Lower leg skin (tissue), 4 donors: Measurements from ENCODE around the gene PPM1A. TPM values are rescaled to one million over a fixed set of nuclear protein-coding genes. Genes with fewer than 3 reads are reported as not detected.

ENCODE experiments used
- DNase-seq, 2 donors: peaks; one replicate each; pipeline ENCODE4 v3.0.0-alpha.2; 2019; ENCODE audit warnings: low spot score in 2 of 2
- H3K4me3 ChIP-seq: fragments of 200-600 bp; sonication (generic); 2 replicates; pipeline ENCODE4 v1.5.1; 2017; ENCODE audit warnings: mild to moderate bottlenecking, low read depth; ENCODE audit not compliant: poor library complexity, severe bottlenecking
- POLR2A ChIP-seq, 2 donors: fragments of 450-650 bp; IDR thresholded peaks; one replicate each; pipeline ENCODE4 v1.6.1; 2016 to 2017; ENCODE audit warnings: antibody characterized with exemption in 2 of 2, mild to moderate bottlenecking in 1 of 2, moderate library complexity in 1 of 2
- WGBS, 2 donors: methylation state at CpG; one replicate each; pipeline ENCODE4 v1.1.5; 2018; 5-methylcytosine and 5-hydroxymethylcytosine counted together
- intact Hi-C: fragments of 100-400 bp; cut with DNase I; formaldehyde crosslinking; loops from one replicate; pipeline ENCODE4 v1.15.0; 2023; ENCODE audit warnings: low total_unique reads
- total RNA-seq, 4 donors: library from RNA; depleted of rRNA; stranded (reverse); fragments of >200 nt; gene quantifications; one replicate each; pipeline ENCODE4 v1.1.0, GENCODE V29; 2016
- TF ChIP-seq, protein P1 (sequence below), 3 donors: fragments of 450-650 bp; IDR thresholded peaks; one replicate each; pipeline ENCODE4 v1.5.1; 2016; ENCODE audit warnings: antibody characterized with exemption in 3 of 3, mild to moderate bottlenecking in 3 of 3, moderate library complexity in 2 of 3

The PPM1A gene
- total RNA-seq, 4 donors from 2014 or later, result 36.5 to 48.7 (median 42.8) TPM

DNA sequence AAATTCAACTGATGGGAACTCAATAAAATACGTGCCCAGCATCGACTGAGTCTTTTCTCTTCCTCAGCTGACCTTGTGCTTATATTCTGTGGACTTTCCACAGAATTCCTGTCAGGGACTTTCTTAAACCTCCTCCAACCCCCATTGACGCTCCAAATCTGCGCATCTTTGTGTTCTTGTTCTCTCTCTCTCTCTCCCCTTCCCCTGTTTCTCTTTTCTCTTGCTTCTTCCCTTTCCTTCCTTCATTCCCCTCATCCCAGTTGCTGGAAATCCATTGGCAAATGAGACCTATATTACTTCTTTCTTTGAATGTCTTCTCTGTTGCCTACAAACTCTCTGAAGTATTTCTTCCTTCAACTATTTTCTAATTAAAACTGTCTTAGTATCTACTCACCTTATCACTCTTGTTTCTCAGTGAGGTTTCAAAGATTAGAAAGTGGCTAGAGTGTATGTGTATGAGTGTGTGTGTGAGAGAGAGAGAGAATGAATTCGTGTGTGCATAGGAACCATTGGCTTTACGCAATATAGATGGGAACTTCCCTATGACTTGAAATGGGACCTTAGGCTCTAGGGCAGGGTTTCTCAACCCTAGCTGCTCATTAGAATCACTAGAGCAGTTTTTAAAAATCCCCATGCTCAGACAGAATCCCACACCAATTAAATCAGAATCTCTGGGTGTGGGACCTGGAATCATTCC, 42.0 kb upstream of the PPM1A start:
- DNase-seq, result no peak
- intact Hi-C loops, result no loop called here
- no peak for TF ChIP-seq POLR2A (IDR thresholded peaks at IDR 0.05)
- TF ChIP-seq, protein P1, sequence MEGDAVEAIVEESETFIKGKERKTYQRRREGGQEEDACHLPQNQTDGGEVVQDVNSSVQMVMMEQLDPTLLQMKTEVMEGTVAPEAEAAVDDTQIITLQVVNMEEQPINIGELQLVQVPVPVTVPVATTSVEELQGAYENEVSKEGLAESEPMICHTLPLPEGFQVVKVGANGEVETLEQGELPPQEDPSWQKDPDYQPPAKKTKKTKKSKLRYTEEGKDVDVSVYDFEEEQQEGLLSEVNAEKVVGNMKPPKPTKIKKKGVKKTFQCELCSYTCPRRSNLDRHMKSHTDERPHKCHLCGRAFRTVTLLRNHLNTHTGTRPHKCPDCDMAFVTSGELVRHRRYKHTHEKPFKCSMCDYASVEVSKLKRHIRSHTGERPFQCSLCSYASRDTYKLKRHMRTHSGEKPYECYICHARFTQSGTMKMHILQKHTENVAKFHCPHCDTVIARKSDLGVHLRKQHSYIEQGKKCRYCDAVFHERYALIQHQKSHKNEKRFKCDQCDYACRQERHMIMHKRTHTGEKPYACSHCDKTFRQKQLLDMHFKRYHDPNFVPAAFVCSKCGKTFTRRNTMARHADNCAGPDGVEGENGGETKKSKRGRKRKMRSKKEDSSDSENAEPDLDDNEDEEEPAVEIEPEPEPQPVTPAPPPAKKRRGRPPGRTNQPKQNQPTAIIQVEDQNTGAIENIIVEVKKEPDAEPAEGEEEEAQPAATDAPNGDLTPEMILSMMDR (IDR thresholded peaks at IDR 0.05), result no peak
- H3K4me3 ChIP-seq, result no peak overlapping the region
- WGBS, 2 donors, result 76 to 83% methylated on average over 6 of the region's 6 CpGs

DNA sequence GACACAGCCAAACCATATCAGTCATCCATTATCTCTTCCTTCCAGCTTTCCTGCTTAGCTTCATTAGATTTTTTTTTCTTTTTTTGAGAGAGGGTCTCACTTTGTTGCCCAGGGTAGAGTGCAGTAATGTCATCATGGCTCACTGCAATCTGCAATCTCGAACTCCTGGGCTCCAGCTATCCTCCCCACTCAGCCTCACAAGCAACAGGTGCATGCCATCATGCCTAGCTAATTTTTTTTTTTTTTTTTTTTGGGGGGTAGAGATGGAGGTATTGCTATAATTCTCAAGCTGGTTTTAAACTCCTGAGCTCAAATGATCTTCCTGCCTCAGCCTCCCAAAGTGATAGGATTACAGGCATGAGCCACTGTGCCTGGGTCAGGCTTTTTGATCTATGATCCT, 38.3 kb upstream of the PPM1A start:
- DNase-seq, result no peak
- TF ChIP-seq POLR2A (IDR thresholded peaks at IDR 0.05), result no peak
- TF ChIP-seq, protein P1 (IDR thresholded peaks at IDR 0.05), result no peak
- no peak overlapping the region for H3K4me3 ChIP-seq
- intact Hi-C loops, result no loop called here
- WGBS, 2 donors, result 75 to 78% methylated on average over 1 of the region's 1 CpG

DNA sequence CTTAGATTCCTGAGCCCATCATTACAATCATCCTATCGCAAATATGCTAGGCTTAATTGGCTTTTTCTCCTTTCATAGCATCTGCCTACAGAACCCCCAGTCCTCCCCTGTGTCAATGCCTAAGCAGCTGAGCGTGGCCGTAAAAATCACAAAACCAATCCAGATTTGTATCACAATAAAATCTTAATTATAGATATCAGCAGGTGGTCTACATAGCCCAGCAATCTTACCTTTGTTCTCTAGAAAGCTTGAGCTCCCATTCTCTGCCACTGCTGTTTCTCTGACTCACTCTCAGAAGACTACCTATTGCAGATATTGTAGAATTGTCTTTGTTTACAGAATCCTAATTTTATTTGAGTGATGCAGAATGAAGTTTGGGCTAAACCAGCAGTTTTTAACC, 37.9 kb upstream of the PPM1A start:
- WGBS, 2 donors, result 82 to 85% methylated on average over 3 of the region's 3 CpGs
- TF ChIP-seq POLR2A (IDR thresholded peaks at IDR 0.05), result no peak
- TF ChIP-seq, protein P1 (IDR thresholded peaks at IDR 0.05), result no peak
- no peak overlapping the region for H3K4me3 ChIP-seq
- DNase-seq, result no peak
- intact Hi-C loops, result no loop called here

DNA sequence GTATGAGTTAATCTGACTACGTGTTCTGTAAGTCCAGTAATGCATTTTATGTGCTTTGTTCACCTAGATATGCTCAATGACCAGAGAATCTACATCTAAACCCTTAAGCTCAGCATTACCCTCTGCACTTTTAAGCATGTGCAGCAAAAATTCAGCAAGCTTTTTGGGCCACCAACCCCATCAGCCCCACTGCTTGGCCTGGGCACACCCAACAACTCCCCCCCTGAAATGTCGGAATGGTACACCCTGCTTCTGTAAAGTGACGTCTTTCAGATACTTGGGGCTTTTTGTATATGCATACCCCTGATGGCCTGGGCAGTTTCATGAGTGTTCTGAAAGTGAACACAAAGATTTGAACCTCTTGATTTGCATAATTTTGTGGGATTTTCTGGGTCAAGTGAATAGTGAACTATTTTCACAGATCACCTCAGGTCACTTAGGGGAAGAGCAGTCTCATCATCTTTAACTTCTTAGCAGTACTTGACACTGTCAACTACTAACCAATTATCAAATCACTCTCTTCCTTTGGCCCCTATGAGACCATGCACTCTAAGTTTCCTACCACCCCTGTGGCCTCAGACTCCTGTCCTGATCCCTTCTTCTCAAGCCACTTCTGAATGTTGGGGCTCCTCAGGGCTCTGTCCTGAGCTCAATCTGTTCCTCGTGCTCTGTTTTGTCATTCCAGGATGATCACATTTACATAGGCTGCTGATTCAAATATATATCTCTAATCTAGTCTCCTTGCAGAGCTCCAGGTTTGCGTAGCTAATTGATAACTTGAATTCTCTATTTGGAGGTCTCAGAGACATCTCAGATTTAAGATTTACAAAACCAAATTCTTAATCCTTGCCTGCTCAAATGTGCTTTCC, 36.3 kb upstream of the PPM1A start:
- intact Hi-C loops, result no loop called here
- TF ChIP-seq, protein P1 (IDR thresholded peaks at IDR 0.05), result no peak
- no peak for TF ChIP-seq POLR2A (IDR thresholded peaks at IDR 0.05)
- H3K4me3 ChIP-seq, result no peak overlapping the region

DNA sequence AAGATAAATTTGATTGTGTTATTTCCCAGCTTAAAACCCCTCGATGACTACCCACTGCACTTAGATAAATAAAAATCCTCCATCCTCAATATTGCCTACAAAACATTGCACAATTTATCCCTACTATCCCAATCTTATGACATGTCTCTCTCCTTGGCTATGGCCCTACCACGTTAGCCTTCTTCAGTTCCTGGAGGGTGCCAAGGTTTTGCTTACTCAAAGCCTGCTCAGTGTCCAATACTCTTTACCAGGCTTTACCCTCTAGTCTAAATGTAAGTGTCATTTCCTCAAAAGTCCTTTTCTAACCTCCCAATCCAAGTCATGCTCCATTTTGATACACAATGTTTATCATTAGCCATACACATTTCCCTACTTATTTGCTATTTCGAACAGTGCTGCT, 35.0 kb upstream of the PPM1A start:
- H3K4me3 ChIP-seq, result no peak overlapping the region
- intact Hi-C loops, result no loop called here
- WGBS, 2 donors, result 86 to 88% methylated on average over 3 of the region's 3 CpGs
- DNase-seq, result no peak
- TF ChIP-seq, protein P1 (IDR thresholded peaks at IDR 0.05), result no peak
- TF ChIP-seq POLR2A (IDR thresholded peaks at IDR 0.05), result no peak

More for the DNA sequence above, 36.3 kb upstream of the PPM1A start:
- no peak for DNase-seq
- WGBS, 2 donors, result 86 to 90% methylated on average over 5 of the region's 5 CpGs
